SU-DHL-6 (cell line): ENCODE data around the gene NHLRC3.

Source experiments
- H2AFZ ChIP-seq: fragments of 200-600 bp; sonication (generic); 2 replicates; pipeline ENCODE4 v1.6.1; 2014; ENCODE audit warnings: low read depth, mild to moderate bottlenecking, moderate library complexity, mixed read lengths, antibody characterized with exemption, low read length; ENCODE audit not compliant: severe bottlenecking
- H3F3A ChIP-seq: fragments of 200-600 bp; shearing (Covaris generic); 2 replicates; pipeline ENCODE4 v1.6.0; 2016; ENCODE audit warnings: antibody characterized with exemption, mild to moderate bottlenecking; ENCODE audit not compliant: insufficient read depth
- H3K27ac ChIP-seq: fragments of 200-600 bp; sonication (generic); 2 replicates; pipeline ENCODE4 v1.5.1; 2016; ENCODE audit warnings: low read depth, mild to moderate bottlenecking, low read length, moderate library complexity, mixed read lengths
- H3K27me3 ChIP-seq: fragments of 200-600 bp; sonication (generic), shearing (Covaris generic); 2 replicates; pipeline ENCODE4 v1.6.0; 2014; ENCODE audit warnings: mild to moderate bottlenecking, low read length
- H3K36me3 ChIP-seq: fragments of 200-600 bp; sonication (generic); 2 replicates; pipeline ENCODE4 v1.6.1; 2014; ENCODE audit warnings: mild to moderate bottlenecking, low read length, mixed read lengths
- H3K4me2 ChIP-seq: fragments of 300-600, 200-600 bp; shearing (Covaris generic), sonication (generic); 2 replicates; pipeline ENCODE4 v1.6.0; 2014; ENCODE audit warnings: low read length, low read depth, mild to moderate bottlenecking; ENCODE audit not compliant: poor library complexity, severe bottlenecking
- H3K4me3 ChIP-seq: fragments of 200-600 bp; sonication (generic); 2 replicates; pipeline ENCODE4 v1.5.1; 2014; ENCODE audit warnings: antibody characterized with exemption, low read length, mild to moderate bottlenecking, mixed read lengths; ENCODE audit not compliant: insufficient read depth, poor library complexity, severe bottlenecking
- H3K79me2 ChIP-seq: fragments of 200-600 bp; sonication (generic); 2 replicates; pipeline ENCODE4 v1.6.1; 2014; ENCODE audit warnings: mild to moderate bottlenecking, low read length, moderate library complexity; ENCODE audit not compliant: insufficient read depth
- H3K9ac ChIP-seq: fragments of 200-600 bp; sonication (generic); 2 replicates; pipeline ENCODE4 v1.7.0; 2014; ENCODE audit warnings: mild to moderate bottlenecking, low read length
- H3K9me2 ChIP-seq: fragments of 200-600 bp; sonication (generic); replicated peaks from 2 replicates; pipeline ENCODE4 v1.6.1; 2014; ENCODE audit warnings: low read length; ENCODE audit not compliant: insufficient read depth
- H3K9me3 ChIP-seq: fragments of 200-600 bp; sonication (generic); 2 replicates; pipeline ENCODE4 v1.6.1; 2014; ENCODE audit warnings: low read length, mixed read lengths; ENCODE audit not compliant: insufficient read depth
- H4K20me1 ChIP-seq: fragments of 200-600 bp; sonication (generic); 2 replicates; pipeline ENCODE4 v1.6.1; 2014; ENCODE audit warnings: low read depth, mild to moderate bottlenecking, antibody characterized with exemption, low read length, moderate library complexity, mixed read lengths
- EZH2phosphoT487 ChIP-seq: fragments of 200-600 bp; sonication (generic), shearing (Covaris generic); conservative IDR thresholded peaks from 2 replicates; pipeline ENCODE4 v1.6.1; 2018; ENCODE audit warnings: mild to moderate bottlenecking, antibody characterized with exemption, low read length, moderate library complexity, mixed read lengths
- TF ChIP-seq, protein P1 (sequence below): fragments of 200-600 bp; sonication (generic); IDR thresholded peaks from one replicate; pipeline ENCODE4 v1.5.1; 2017; ENCODE audit warnings: antibody characterized with exemption, mild to moderate bottlenecking, low read length, moderate library complexity; ENCODE audit not compliant: insufficient read depth, poor library complexity, severe bottlenecking

NHLRC3 gene

DNA sequence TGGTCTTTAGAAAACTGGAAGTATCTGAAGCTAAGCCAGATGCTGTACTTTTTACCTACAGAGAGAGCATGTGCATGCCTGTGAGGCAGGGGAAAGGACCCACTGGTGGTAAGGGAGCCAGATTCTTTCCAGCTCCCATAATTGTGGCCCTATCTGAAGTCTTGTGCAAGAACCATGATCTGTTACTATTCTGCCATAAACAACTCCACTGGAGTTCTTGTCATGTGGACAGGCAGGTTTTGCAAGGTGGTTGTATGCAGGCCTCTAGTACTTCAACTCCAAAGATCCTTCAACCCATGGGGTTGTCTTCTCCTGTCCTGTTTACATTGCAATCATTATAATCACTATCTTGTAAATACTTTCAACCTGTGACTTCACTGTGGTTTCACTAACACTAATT lies 14.5 kb upstream of the NHLRC3 start:
- Histone ChIP-seq H3K36me3 (peaks cover 72% of the 10 kb centered on the region), H4K20me1 (no peaks in the 10 kb centered on the region), H3K9me2 (no peaks in the 10 kb centered on the region), H3F3A (no peaks in the 10 kb centered on the region), H3K79me2 (no peaks in the 10 kb centered on the region), H3K9ac (no peak overlapping the region), H3K4me2 (no peak overlapping the region), H3K27ac (no peak overlapping the region), H3K27me3 (no peaks in the 10 kb centered on the region), H2AFZ (no peak overlapping the region), H3K4me3 (no peak overlapping the region), H3K9me3 (no peaks in the 10 kb centered on the region)
- TF ChIP-seq, protein P1, sequence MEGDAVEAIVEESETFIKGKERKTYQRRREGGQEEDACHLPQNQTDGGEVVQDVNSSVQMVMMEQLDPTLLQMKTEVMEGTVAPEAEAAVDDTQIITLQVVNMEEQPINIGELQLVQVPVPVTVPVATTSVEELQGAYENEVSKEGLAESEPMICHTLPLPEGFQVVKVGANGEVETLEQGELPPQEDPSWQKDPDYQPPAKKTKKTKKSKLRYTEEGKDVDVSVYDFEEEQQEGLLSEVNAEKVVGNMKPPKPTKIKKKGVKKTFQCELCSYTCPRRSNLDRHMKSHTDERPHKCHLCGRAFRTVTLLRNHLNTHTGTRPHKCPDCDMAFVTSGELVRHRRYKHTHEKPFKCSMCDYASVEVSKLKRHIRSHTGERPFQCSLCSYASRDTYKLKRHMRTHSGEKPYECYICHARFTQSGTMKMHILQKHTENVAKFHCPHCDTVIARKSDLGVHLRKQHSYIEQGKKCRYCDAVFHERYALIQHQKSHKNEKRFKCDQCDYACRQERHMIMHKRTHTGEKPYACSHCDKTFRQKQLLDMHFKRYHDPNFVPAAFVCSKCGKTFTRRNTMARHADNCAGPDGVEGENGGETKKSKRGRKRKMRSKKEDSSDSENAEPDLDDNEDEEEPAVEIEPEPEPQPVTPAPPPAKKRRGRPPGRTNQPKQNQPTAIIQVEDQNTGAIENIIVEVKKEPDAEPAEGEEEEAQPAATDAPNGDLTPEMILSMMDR: no peak

DNA sequence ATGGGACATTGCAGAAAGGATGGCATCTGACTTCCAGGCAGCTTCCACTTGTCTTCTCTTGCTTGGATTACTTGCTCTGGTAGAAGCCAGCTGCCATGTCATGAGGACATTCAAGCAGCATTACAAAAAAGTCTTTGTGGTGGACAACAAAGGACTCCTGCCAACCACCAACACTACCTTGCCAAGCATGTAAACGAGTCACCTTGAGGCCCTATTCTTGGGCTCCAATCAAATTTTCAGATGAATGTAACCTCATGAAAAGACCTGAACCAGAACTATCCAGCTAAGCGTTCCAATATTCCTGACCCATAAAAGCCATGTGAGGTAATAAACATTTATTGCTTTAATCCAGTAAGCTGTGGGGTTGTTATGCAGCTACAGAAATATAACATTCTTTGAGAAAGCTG lies 12.8 kb upstream of the NHLRC3 start:
- Histone ChIP-seq H2AFZ (no peak overlapping the region), H3K27ac (no peak overlapping the region), H3K79me2 (peaks cover 7% of the 10 kb centered on the region), H4K20me1 (no peaks in the 10 kb centered on the region), H3K9me3 (no peaks in the 10 kb centered on the region), H3K27me3 (no peaks in the 10 kb centered on the region), H3K4me3 (no peak overlapping the region), H3K4me2 (no peak overlapping the region), H3K9ac (no peak overlapping the region), H3F3A (no peaks in the 10 kb centered on the region), H3K9me2 (no peaks in the 10 kb centered on the region), H3K36me3 (peaks cover 86% of the 10 kb centered on the region)
- TF ChIP-seq, protein P1: no peak
- no peak for TF ChIP-seq EZH2phosphoT487

DNA sequence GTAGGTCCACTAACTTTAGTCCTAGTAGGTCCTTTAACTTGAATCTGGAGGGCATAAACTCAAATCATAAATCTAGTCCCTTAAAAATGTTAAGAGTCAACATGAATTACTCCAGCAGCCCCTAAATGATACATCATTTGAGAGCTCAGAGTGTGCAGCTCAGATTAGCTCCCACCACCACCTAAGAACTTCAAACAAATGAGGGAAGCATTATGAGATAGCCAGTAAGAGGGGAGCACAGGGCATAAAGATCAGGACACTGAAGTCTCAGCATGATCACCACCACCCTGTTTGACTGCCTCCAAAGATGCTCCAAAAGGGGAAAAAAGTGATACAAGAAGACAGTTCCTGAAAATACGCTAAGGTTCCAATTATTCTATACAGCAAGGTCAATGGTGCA lies 6.1 kb upstream of the NHLRC3 start:
- Histone ChIP-seq H3K36me3 (peaks cover 34% of the 10 kb centered on the region), H3K27me3 (no peaks in the 10 kb centered on the region), H2AFZ (no peak overlapping the region), H3K4me2 (no peak overlapping the region), H3K4me3 (no peak overlapping the region), H4K20me1 (no peaks in the 10 kb centered on the region), H3K9me3 (no peaks in the 10 kb centered on the region), H3K9ac (no peak overlapping the region), H3F3A (peaks cover 3% of the 10 kb centered on the region; the same call in 1 of the 2 replicates), H3K9me2 (no peaks in the 10 kb centered on the region), H3K79me2 (peaks cover 73% of the 10 kb centered on the region), H3K27ac (no peak overlapping the region)
- TF ChIP-seq EZH2phosphoT487: no peak
- TF ChIP-seq, protein P1: no peak

DNA sequence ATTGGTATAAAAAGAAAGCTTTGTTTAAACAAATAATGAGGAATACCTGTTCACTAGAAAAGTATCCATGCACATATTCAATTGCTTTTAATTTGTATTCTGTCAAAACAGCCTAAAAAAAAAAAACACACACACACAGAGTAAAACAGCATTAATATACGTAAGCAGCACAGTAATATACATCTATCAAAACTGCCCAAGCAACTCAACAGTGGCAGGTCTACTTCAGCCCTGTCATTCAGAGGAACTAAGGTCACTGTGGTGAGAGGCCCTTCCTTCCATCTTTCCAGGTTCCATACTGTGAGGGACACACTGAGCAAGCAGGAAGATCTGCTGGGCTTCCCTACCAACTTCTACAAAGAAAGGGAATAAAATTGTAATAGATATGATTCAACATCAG lies 4.2 kb upstream of the NHLRC3 start:
- Histone ChIP-seq H3K4me3 (no peak overlapping the region), H3K4me2 (peak overlapping the region; percentile 83), H3K9me2 (no peaks in the 10 kb centered on the region), H3K27ac (no peak overlapping the region), H3K27me3 (no peaks in the 10 kb centered on the region), H3K36me3 (peaks cover 16% of the 10 kb centered on the region), H2AFZ (no peak overlapping the region), H3F3A (peaks cover 10% of the 10 kb centered on the region; the same call in 1 of the 2 replicates), H3K9ac (0 out of 2 replicates have a peak overlapping the region, but pooled peaks have one; percentile 68), H3K9me3 (no peaks in the 10 kb centered on the region), H3K79me2 (peaks cover 79% of the 10 kb centered on the region), H4K20me1 (no peaks in the 10 kb centered on the region)
- TF ChIP-seq EZH2phosphoT487: no peak
- TF ChIP-seq, protein P1: no peak
